AG08396 (cell line): Measurements from ENCODE around the gene IL1RAPL2.
"Not testable (repeated sequence)": the region's sequence is repeated elsewhere in the genome, so short reads cannot be mapped to it uniquely, and the experiment has no call there.

ENCODE experiments used
- DNase-seq: peaks from one replicate; pipeline ENCODE4 v3.0.0; 2012; ENCODE audit warnings: low spot score, mixed read lengths

IL1RAPL2 gene

GRCh38 chrX:105701310-105702052 is 1135.5 kb downstream of the IL1RAPL2 start:
- no peak for DNase-seq

- no peak for DNase-seq
Measured at GRCh38 chrX:105703876-105704275, 1137.9 kb downstream of the IL1RAPL2 start.

- no peak for DNase-seq
Measured at GRCh38 chrX:105706041-105706440, 1140.0 kb downstream of the IL1RAPL2 start.

- no peak for DNase-seq
Measured at GRCh38 chrX:105711805-105712204, 1145.8 kb downstream of the IL1RAPL2 start.

- no peak for DNase-seq
Measured at GRCh38 chrX:105715746-105716145, 1149.7 kb downstream of the IL1RAPL2 start.

- DNase-seq, result no peak
Measured at GRCh38 chrX:105723966-105724735, 1158.2 kb downstream of the IL1RAPL2 start.

GRCh38 chrX:105725228-105725627 is 1159.2 kb downstream of the IL1RAPL2 start:
- no peak for DNase-seq

GRCh38 chrX:105738162-105738561 is 1172.2 kb downstream of the IL1RAPL2 start:
- no peak for DNase-seq

GRCh38 chrX:105744291-105744690 is 1178.3 kb downstream of the IL1RAPL2 start:
- DNase-seq, result no peak

- no peak for DNase-seq
Measured at GRCh38 chrX:105744946-105745345, 1178.9 kb downstream of the IL1RAPL2 start.

- no peak for DNase-seq
Measured at GRCh38 chrX:105745863-105746262, 1179.9 kb downstream of the IL1RAPL2 start.

- no peak for DNase-seq
Measured at GRCh38 chrX:105752338-105752956, 1186.4 kb downstream of the IL1RAPL2 start.

- no peak for DNase-seq
Measured at GRCh38 chrX:105753411-105753810, 1187.4 kb downstream of the IL1RAPL2 start.

GRCh38 chrX:105754286-105754964 is 1188.4 kb downstream of the IL1RAPL2 start:
- DNase-seq, result no peak

- DNase-seq, result no peak
Measured at GRCh38 chrX:105755109-105755508, 1189.1 kb downstream of the IL1RAPL2 start.

- no peak for DNase-seq
Measured at GRCh38 chrX:105758754-105759153, 1192.8 kb downstream of the IL1RAPL2 start.

- no peak for DNase-seq
Measured at GRCh38 chrX:105759598-105759997, 1193.6 kb downstream of the IL1RAPL2 start.

- DNase-seq, result no peak
Measured at GRCh38 chrX:105765691-105766090, 1199.7 kb downstream of the IL1RAPL2 start.

- DNase-seq, result no peak
Measured at GRCh38 chrX:105773801-105774200, 1207.8 kb downstream of the IL1RAPL2 start.

GRCh38 chrX:105775679-105776078 is 1209.7 kb downstream of the IL1RAPL2 start:
- DNase-seq, result no peak

GRCh38 chrX:105781804-105782203 is 1215.8 kb downstream of the IL1RAPL2 start:
- DNase-seq, result no peak

- not testable (repeated sequence) for DNase-seq
Measured at GRCh38 chrX:105796877-105797276, 1230.9 kb downstream of the IL1RAPL2 start.
